Measurements from ENCODE around the gene NPY2R. TPM values are rescaled to one million over a fixed set of nuclear protein-coding genes. Genes with fewer than 3 reads are reported as not detected.

NPY2R gene
- total RNA-seq, 1 experiment from 2014 or later: not detected

DNA sequence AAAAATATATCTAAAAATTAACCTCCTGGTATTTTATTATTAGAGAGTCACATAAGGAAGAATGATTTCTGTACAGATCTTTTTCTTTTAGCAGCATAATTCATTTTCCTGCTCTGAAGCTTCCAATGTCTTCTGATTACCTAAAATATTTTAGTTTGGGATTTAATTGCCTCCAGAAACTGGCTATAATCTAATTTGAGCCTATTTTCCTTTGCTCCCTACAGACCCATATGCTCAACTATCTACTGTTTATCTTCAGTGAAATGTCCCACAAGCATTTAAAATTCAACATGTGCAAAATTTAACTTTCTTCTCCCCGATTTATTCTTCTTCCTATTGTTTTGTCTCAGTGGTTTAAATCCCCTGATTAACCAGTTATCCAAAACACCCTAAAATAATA lies 29.1 kb downstream of the NPY2R start:
- H3K27me3 ChIP-seq (ENCODE audit: control insufficient read depth, insufficient read depth, low read length): no peaks in the 10 kb centered on the region
- TF ChIP-seq, protein P1, sequence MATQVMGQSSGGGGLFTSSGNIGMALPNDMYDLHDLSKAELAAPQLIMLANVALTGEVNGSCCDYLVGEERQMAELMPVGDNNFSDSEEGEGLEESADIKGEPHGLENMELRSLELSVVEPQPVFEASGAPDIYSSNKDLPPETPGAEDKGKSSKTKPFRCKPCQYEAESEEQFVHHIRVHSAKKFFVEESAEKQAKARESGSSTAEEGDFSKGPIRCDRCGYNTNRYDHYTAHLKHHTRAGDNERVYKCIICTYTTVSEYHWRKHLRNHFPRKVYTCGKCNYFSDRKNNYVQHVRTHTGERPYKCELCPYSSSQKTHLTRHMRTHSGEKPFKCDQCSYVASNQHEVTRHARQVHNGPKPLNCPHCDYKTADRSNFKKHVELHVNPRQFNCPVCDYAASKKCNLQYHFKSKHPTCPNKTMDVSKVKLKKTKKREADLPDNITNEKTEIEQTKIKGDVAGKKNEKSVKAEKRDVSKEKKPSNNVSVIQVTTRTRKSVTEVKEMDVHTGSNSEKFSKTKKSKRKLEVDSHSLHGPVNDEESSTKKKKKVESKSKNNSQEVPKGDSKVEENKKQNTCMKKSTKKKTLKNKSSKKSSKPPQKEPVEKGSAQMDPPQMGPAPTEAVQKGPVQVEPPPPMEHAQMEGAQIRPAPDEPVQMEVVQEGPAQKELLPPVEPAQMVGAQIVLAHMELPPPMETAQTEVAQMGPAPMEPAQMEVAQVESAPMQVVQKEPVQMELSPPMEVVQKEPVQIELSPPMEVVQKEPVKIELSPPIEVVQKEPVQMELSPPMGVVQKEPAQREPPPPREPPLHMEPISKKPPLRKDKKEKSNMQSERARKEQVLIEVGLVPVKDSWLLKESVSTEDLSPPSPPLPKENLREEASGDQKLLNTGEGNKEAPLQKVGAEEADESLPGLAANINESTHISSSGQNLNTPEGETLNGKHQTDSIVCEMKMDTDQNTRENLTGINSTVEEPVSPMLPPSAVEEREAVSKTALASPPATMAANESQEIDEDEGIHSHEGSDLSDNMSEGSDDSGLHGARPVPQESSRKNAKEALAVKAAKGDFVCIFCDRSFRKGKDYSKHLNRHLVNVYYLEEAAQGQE (IDR thresholded peaks at IDR 0.05; ENCODE audit: insufficient read depth in 1 of 2, low read depth in 2 of 2, low read length in 1 of 2): no peak
- no peak for TF ChIP-seq POLR2AphosphoS5 (IDR thresholded peaks at IDR 0.05; ENCODE audit: low read depth, low read length)
- TF ChIP-seq, protein P2, sequence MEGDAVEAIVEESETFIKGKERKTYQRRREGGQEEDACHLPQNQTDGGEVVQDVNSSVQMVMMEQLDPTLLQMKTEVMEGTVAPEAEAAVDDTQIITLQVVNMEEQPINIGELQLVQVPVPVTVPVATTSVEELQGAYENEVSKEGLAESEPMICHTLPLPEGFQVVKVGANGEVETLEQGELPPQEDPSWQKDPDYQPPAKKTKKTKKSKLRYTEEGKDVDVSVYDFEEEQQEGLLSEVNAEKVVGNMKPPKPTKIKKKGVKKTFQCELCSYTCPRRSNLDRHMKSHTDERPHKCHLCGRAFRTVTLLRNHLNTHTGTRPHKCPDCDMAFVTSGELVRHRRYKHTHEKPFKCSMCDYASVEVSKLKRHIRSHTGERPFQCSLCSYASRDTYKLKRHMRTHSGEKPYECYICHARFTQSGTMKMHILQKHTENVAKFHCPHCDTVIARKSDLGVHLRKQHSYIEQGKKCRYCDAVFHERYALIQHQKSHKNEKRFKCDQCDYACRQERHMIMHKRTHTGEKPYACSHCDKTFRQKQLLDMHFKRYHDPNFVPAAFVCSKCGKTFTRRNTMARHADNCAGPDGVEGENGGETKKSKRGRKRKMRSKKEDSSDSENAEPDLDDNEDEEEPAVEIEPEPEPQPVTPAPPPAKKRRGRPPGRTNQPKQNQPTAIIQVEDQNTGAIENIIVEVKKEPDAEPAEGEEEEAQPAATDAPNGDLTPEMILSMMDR (IDR thresholded peaks at IDR 0.05): no peak
- TF ChIP-seq SIN3A (IDR thresholded peaks at IDR 0.05; ENCODE audit: borderline replicate concordance, insufficient read depth, low read depth, low read length): no peak
- no peak for TF ChIP-seq TCF7L2 (IDR thresholded peaks at IDR 0.05; ENCODE audit: low read depth, low read length)
- ChIA-PET POLR2A (no interaction called here), CTCF (no interaction called here)
- H3K27ac ChIP-seq (ENCODE audit: low read length): no peak overlapping the region
- ATAC-seq (no peak), DNase-seq (ENCODE audit: low read depth, low spot score) (no peak)
- H3K4me3 ChIP-seq (ENCODE audit: low read depth in 2 of 2, low read length in 2 of 2): no peak overlapping the region
- BruUV-seq (replicated peaks): no TSS peak
- intact Hi-C loops (cut with micrococcal nuclease; ENCODE audit: unreplicated experiment): no loop called here
- H3K36me3 ChIP-seq (ENCODE audit: control insufficient read depth, insufficient read depth, low read length): no peaks in the 10 kb centered on the region
- in situ Hi-C loops (cut with HindIII; ENCODE audit: low pct_unique_long_range_greater_than_20kb, low sequenced_read_pairs): no loop called here
- H3K4me1 ChIP-seq (ENCODE audit: control insufficient read depth, insufficient read depth, low read length): no peaks in the 10 kb centered on the region
- H3K9me3 ChIP-seq (ENCODE audit: control insufficient read depth, insufficient read depth, low read depth, low read length): no peaks in the 10 kb centered on the region

DNA sequence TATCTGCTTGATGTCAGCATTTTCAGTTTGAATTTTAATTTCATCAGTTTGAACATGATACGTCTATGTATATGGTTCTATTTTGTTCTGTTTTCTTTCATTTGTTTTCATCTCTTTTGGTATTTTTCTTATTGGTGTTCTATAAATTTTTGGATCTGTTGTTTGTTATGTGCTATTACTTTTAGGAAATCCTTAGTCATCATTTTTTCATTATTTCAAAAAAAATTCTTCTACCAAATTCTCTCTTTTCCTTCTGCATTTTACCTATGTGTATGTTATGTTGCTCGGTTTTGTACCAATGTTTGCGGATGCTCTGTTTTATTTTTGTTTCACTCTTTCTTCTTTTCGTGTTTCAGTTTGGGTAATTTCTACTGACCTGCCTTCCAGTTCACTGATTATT lies 32.8 kb downstream of the NPY2R start:
- in situ Hi-C loops (cut with HindIII; ENCODE audit: low pct_unique_long_range_greater_than_20kb, low sequenced_read_pairs): no loop called here
- POLR2A ChIA-PET: no interaction called here
- DNase-seq (ENCODE audit: low read depth, low spot score) (no peak), ATAC-seq (no peak)
- Histone ChIP-seq H3K4me3 (ENCODE audit: low read depth in 2 of 2, low read length in 2 of 2) (no peak overlapping the region), H3K27ac (ENCODE audit: low read length) (no peak overlapping the region), H3K27me3 (ENCODE audit: control insufficient read depth, insufficient read depth, low read length) (no peaks in the 10 kb centered on the region), H3K9me3 (ENCODE audit: control insufficient read depth, insufficient read depth, low read depth, low read length) (no peaks in the 10 kb centered on the region), H3K36me3 (ENCODE audit: control insufficient read depth, insufficient read depth, low read length) (no peaks in the 10 kb centered on the region), H3K4me1 (ENCODE audit: control insufficient read depth, insufficient read depth, low read length) (no peaks in the 10 kb centered on the region)
- BruUV-seq (replicated peaks): no TSS peak
- TF ChIP-seq, protein P2 (IDR thresholded peaks at IDR 0.05): no peak
- TF ChIP-seq SIN3A (IDR thresholded peaks at IDR 0.05; ENCODE audit: borderline replicate concordance, insufficient read depth, low read depth, low read length): no peak
- TF ChIP-seq POLR2AphosphoS5 (IDR thresholded peaks at IDR 0.05; ENCODE audit: low read depth, low read length): no peak
- no peak for TF ChIP-seq TCF7L2 (IDR thresholded peaks at IDR 0.05; ENCODE audit: low read depth, low read length)
- TF ChIP-seq, protein P1 (IDR thresholded peaks at IDR 0.05; ENCODE audit: insufficient read depth in 1 of 2, low read depth in 2 of 2, low read length in 1 of 2): no peak
- CTCF ChIA-PET: no interaction called here
- intact Hi-C loops (cut with micrococcal nuclease; ENCODE audit: unreplicated experiment): no loop called here

Measured in Panc1 (cell line).